ENCODE results near the gene DEXI. TPM values are rescaled to one million over a fixed set of nuclear protein-coding genes. Genes with fewer than 3 reads are reported as not detected.
"Not testable (repeated sequence)": the region's sequence is repeated elsewhere in the genome, so short reads cannot be mapped to it uniquely, and the experiment has no call there.

Gene DEXI
- total RNA-seq, 1 donor = 37.2 TPM

DNA sequence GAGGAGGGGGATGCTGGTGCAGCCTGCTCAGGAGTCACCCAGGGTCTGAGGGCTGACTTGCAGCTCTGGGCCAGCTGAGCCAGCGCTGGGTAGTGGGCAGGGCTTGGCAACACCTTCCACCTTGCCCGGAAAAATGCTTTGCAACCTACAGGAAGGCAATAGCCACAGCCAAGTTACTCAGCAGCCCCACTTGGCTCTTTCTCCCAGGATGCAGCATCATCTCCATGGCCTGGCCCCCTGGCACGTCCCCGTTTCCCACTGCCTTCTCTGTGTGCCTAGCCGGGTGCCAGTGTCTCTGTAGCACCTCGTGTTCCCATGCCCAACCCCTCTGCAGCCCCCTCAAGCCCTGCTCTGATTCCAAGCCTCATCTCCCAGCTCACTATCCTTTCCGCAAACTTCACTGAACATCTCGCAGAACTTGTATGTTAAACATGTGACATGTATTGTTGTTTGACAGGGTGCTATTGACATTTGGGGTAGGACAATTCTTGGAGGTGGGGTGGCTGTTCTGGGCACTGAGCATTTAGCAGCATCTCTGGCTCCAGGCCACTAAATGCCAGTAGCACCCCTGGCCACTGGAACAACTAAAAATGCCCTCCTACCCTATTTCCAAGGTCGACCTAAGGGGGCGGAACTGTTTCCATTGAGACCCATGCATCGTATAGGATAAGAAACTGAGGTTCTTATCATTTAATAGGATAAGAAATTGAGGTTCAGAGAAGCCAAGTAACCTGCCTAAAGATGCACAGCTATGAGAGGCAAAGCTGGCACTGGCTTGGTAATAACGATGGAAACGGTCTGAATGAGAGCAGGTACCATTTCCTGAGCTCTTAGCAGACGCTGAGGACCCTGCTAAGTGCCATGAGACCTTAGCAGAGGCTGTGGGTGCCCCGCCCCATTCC is 12.2 kb downstream of the DEXI start:
- peak in 1 of 3 donors; percentile 56 for DNase-seq (ENCODE audit: low read depth in 2 of 3, low spot score in 2 of 3)

DNA sequence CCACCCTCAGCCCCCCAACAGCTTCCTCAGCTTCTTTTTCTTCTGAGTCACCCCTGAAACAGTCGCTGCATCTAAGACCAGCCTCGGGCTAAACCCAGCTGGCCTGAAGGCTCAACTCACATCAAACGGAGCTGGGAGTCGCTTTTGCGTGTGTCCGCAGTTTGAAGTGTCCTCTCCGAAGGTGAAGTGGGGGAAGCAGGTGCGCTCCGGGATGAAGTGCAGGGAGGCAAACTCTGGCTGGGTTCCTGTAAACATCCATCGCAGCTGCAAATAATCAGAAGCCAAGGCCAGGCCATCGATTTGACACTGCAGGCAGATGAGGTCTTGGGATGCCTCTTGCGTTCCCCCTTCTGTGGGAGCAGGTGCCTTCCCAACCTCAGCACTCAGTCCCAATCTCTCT is 13.2 kb downstream of the DEXI start:
- DNase-seq (ENCODE audit: low read depth in 2 of 3, low spot score in 2 of 3) = not testable (repeated sequence)

DNA sequence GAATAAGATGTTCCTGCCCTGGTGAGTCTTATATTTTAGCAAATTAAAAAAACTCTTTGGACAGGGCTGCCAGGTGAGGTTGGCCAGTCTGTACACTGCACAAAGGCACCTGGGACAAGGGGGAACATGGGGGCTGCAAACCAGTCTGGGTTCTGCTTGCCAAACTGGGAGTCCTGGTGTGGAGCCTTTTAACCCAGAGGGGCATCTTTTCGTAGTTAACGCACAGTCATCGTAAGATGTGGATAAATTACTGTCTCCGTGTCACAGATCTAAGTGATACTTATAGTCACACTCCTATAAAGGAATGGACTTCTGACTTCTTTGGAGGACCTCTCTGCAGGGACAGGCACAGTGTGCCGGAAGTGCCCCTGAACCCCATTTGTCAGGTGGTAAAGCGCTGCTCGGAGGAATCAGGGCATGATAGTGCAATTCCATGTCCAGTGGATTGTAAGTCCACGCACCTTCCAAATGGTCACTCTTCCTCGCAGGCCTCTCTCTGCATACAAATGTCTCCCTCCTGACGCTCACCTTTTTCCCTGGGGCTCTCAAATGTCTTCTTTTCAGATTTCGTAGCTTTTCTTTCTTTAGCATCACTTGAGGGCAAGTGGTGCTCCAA is 14.7 kb downstream of the DEXI start:
- no peak for DNase-seq (ENCODE audit: low read depth in 2 of 3, low spot score in 2 of 3)

- DNase-seq (ENCODE audit: low read depth in 2 of 3, low spot score in 2 of 3) = no peak
Measured at GRCh38 chr16:10926867-10927266, 15.4 kb downstream of the DEXI start.

DNA sequence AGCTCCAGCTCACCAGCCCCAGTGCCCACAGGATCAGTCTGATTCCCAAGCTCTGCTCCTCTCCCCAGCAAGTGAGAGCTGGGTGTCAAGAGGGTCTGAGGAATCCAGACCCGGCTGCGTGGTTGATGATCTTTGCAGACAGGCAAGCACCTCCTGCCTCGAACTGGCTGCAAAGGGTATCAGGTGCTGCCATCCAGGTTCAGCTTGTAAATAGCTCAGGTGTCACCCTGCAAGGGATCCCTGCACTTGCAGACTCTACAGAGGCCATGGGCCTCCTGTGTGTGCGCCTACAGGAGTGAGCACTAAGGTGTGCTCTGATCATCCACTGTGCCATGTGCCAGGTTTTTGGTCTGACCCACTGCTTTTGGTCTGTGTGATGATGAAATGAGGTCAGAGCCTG is 16.2 kb downstream of the DEXI start:
- no peak for DNase-seq (ENCODE audit: low read depth in 2 of 3, low spot score in 2 of 3)

DNA sequence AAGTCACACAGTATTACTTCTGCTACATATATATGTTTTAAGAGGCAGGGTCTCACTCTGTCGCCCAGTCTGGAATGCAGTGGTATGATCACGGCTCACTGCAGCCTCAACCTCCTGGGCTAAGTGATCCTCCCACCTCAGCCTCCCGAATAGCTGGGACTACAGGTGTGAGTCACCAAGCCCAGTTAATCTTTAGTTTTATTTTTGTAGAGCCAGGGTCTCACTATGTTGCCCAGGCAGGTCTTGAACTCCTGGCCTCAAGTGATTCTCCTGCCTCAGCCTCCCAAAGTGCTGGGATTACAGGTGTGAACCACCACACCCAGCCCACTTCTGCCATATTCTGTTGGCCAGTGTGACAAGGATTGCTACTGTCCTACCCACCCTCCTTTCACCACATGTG is 17.0 kb downstream of the DEXI start:
- DNase-seq (ENCODE audit: low read depth in 2 of 3, low spot score in 2 of 3) = not testable (repeated sequence)

DNA sequence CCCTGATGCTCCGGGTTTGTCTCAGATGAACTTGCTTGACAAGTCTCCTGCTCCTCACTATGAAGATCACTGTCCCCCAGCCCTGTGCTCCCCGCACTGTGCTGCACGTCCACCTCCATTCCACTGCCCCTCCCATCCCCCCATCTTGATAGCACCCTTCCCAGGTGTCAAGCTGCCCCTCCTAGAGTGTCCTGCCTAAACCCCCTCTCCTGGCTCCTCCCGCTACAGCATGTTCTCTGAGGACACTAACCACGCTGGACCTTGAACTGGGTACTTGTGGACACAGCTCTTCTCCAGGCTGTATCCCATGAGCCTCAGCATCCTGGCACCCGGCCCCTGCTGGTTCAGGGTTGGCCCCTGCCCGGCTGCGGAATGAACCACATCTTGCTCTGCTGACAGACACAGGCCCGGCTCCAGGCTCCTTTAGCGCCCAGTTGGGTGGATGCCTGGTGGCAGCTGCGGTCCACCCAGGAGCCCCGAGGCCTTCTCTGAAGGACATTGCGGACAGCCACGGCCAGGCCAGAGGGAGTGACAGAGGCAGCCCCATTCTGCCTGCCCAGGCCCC is 18.5 kb downstream of the DEXI start:
- DNase-seq (ENCODE audit: low read depth in 2 of 3, low spot score in 2 of 3) = no peak

DNA sequence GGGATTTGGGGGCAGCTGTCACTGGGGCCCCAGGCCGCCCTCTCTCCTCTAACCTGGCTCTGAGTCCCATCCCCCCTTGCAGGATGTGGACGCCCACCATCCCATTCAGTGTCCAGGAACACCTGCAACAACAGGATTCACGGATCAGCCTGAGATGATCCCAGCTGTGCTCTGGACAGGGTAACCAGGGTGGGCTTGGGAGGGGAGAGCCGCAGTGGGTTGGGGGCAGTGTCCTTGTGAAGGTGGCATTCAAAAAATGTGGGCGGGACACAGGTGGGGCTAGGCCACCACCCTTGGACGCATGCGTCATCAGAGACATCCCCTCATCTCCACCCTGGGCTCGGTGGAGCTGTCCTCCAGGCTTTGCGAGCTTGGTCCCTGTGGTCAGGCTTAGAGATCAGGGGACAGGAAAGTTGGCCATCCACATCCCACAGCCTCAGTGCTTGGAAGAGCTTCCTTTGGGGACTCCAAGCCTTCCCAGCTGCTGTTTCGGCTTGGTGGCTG is 19.1 kb downstream of the DEXI start:
- DNase-seq (ENCODE audit: low read depth in 2 of 3, low spot score in 2 of 3) = no peak

GRCh38 chr16:10922328-10923145 is 19.7 kb downstream of the DEXI start:
- no peak for DNase-seq (ENCODE audit: low read depth in 2 of 3, low spot score in 2 of 3)

GRCh38 chr16:10921536-10922327 is 20.5 kb downstream of the DEXI start:
- DNase-seq (ENCODE audit: low read depth in 2 of 3, low spot score in 2 of 3) = no peak

DNA sequence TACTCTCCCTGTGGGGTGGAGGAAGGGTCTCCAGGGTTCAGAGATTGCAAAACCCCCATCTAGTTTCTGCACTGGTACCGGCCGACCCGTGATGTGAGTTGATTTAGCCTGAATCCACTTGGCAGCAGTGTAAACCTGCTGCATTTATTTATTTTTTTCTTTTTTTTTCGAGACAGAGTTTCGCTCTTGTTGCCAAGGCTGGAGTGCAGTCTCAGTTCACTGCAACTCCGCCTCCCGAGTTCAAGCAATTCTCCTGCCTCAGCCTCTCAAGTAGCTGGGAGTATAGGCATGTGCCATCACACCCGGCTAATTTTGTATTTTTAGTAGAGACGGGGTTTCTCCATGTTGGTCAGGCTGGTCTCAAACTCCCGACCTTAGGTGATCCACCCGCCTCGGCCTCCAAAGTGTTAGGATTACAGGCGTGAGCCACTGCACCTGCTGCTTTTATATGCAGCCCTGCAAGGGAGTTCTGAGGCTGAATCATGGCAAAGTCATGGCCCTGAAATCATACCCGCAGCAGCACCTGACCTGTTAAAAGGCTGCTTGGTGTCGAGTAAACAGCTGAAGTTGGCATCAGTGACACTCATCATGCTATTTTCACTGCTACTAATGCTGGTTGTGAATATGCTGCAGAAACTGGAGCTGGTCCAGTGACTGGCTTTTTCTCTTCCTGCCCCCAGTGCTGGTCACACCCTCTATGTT is 21.4 kb downstream of the DEXI start:
- DNase-seq (ENCODE audit: low read depth in 2 of 3, low spot score in 2 of 3) = no peak

DNA sequence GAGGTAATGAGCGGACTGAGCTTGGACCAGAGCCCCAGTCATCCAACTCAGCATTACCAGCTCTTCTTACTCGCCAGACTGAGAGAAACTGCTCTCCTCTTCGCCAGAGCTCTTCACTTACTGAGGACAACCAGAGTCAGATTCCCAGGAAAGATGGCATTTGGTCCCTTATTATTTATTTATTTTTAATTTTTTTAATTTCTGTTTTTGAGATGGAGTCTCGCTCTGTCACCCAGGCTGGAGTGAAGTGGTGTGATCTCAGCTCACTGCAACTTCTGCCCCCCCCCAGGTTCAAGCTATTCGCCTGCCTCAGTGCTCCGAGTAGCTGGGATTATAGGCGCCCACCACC is 23.3 kb downstream of the DEXI start:
- no peak for DNase-seq (ENCODE audit: low read depth in 2 of 3, low spot score in 2 of 3)

DNA sequence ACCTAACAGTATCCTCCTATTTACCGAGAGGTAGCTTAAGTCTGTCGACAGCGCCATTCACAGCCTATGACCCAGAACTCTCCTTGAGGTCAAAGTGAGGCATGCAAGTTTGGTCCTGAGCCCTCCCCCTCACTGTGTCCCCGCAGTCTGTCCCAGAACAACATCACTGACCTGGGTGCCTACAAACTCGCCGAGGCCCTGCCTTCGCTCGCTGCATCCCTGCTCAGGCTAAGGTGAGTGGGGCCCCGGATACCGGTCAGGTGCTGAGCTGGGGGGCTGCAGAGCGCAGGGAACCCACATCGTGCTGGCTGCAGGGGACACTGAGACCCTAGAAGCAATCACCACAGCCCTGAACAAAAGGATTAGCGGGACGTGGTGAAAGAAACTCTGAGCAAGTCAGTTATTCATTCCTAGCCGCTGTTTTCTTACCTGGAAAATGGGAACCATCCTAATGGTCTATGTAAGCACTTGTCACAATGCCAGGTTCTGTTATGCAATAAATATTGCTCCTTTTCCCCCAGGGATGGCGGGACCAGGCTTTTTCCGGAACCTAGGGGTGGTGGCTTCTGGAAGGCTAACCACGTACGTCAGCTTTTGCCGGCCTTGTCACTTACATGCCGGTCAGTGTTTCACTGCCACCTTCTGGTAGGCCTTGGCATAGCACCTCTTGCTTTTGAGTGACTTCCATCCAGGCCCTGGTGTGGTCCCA is 23.8 kb downstream of the DEXI start:
- peak; percentile 44 to 90 (median 83) for DNase-seq (ENCODE audit: low read depth in 2 of 3, low spot score in 2 of 3)

DNA sequence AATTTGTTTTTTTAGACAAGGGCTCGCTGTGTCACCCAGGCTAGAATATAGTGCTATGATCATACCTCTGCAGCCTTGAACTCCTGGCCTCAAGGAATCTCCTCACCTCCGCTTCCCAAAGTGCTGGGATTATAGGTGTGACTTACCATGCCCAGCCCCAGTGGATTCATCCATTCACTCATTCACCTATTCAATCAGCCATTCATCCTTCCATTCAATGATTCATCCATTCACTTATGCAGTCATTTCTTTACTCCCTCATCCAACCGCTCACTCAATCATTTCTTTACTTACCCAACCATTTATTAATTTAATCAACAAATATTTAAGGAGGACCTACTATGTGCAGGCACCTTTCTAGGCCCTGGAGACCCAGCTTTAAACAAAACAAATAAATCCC is 25.7 kb downstream of the DEXI start:
- DNase-seq (ENCODE audit: low read depth in 2 of 3, low spot score in 2 of 3) = no peak

DNA sequence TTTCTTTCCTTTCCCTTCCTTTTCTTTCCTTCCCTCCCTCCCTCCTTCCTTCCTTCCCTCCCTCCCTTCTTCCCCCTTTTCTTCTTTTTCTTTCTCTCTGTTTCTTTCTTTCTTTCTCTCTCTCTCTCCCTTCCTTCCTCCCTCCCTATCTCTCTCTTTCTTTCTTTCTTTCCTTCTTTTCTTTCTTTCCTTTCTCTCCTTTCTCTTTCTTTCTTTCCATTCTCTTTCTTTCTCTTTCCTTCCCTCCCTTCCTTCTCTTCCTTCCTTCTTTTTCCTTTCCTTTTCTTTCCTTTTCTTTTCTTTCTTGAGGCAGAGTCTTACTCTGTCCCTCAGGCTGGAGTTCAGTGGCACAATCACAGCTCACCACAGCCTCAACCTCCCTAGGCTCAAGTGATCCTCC is 31.0 kb downstream of the DEXI start:
- DNase-seq (ENCODE audit: low read depth in 2 of 3, low spot score in 2 of 3) = no peak

- no peak for DNase-seq (ENCODE audit: low read depth in 2 of 3, low spot score in 2 of 3)
Measured at GRCh38 chr16:10907757-10908045, 34.6 kb downstream of the DEXI start.

- no peak for DNase-seq (ENCODE audit: low read depth in 2 of 3, low spot score in 2 of 3)
Measured at GRCh38 chr16:10906914-10907756, 35.1 kb downstream of the DEXI start.

- no peak for DNase-seq (ENCODE audit: low read depth in 2 of 3, low spot score in 2 of 3)
Measured at GRCh38 chr16:10906482-10906881, 35.8 kb downstream of the DEXI start.

All from hematopoietic multipotent progenitor cell (in vitro differentiated cells).